ENCODE measurements around the gene S100B.

DNA sequence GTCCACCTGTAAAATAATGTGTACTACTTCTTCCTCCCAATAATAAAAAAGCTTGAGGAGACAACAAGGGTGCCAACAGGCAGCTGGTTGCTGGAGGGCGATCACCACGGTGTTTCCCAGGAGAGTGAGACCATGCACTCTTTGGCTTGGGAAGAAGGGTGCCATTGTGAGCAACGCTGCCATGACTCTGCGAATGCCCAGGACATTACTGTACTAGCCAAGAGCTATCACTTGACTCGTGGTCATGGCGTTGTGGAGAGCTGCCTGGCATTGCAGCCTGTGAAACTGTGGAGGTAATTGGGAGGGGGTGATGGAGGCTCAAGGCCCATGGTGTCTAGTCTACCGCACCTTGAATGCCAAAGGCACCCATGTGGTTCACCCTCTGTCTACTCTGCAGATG, 16.0 kb upstream of the S100B start:
- TF ChIP-seq POLR2AphosphoS5 (IDR thresholded peaks at IDR 0.05) (no peak), POLR2A (IDR thresholded peaks at IDR 0.05) (no peak)
- TF ChIP-seq, protein P1, sequence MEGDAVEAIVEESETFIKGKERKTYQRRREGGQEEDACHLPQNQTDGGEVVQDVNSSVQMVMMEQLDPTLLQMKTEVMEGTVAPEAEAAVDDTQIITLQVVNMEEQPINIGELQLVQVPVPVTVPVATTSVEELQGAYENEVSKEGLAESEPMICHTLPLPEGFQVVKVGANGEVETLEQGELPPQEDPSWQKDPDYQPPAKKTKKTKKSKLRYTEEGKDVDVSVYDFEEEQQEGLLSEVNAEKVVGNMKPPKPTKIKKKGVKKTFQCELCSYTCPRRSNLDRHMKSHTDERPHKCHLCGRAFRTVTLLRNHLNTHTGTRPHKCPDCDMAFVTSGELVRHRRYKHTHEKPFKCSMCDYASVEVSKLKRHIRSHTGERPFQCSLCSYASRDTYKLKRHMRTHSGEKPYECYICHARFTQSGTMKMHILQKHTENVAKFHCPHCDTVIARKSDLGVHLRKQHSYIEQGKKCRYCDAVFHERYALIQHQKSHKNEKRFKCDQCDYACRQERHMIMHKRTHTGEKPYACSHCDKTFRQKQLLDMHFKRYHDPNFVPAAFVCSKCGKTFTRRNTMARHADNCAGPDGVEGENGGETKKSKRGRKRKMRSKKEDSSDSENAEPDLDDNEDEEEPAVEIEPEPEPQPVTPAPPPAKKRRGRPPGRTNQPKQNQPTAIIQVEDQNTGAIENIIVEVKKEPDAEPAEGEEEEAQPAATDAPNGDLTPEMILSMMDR (IDR thresholded peaks at IDR 0.05) = no peak
